ENCODE results near the gene SSBP3. TPM values are rescaled to one million over a fixed set of nuclear protein-coding genes. Genes with fewer than 3 reads are reported as not detected.
"Not testable (repeated sequence)": the region's sequence is repeated elsewhere in the genome, so short reads cannot be mapped to it uniquely, and the experiment has no call there.

SSBP3 gene
- total RNA-seq, 2 experiments from 2014 or later: 16.5 to 44.9 TPM

DNA sequence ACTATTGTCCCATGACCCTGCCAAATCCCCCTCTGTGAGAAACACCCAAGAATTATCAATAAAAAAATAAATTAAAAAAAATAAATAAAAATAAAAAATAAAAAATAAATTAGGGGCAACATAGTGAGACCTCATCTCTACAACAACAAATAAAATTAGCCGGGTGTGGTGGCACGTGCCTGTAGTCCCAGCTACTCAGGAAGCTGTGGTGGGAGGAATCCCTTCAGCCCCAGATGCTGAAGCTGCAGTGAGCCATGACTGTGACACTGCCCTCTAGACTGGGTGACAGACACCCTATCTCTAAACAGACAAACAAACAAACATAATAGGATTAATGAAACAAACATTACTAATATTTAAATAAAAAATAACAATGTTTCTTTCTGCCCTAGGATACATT is 171.9 kb downstream of the SSBP3 start:
- BruUV-seq (replicated peaks): no TSS peak
- Histone ChIP-seq H3K4me1 (ENCODE audit: insufficient read depth, low read length, poor library complexity, severe bottlenecking) (no peaks in the 10 kb centered on the region), H3K9me3 (ENCODE audit: low read length) (no peaks in the 10 kb centered on the region), H3K4me2 (ENCODE audit: low read length) (no peak overlapping the region), H3K27ac (ENCODE audit: low read depth, low read length, poor library complexity, severe bottlenecking) (no peak overlapping the region), H3K36me3 (ENCODE audit: insufficient read depth, low read length) (peaks cover 14% of the 10 kb centered on the region), H3K79me2 (ENCODE audit: insufficient read depth, low read depth, low read length) (no peaks in the 10 kb centered on the region), H2AFZ (ENCODE audit: low read length) (no peak overlapping the region), H4K20me1 (ENCODE audit: insufficient read depth, low read length) (no peaks in the 10 kb centered on the region), H3K4me3 (ENCODE audit: low read depth, low read length, poor library complexity, severe bottlenecking) (no peak overlapping the region), H3K9me2 (ENCODE audit: insufficient read depth, low read length) (no peaks in the 10 kb centered on the region)
- intact Hi-C loops (cut with micrococcal nuclease; ENCODE audit: unreplicated experiment): no loop called here
- CTCF ChIA-PET (ENCODE audit: unreplicated experiment): no interaction called here
- POLR2A ChIA-PET: no interaction called here
- no peak for DNase-seq (ENCODE audit: low spot score)
- no peak for TF ChIP-seq EZH2phosphoT487 (IDR thresholded peaks at IDR 0.05; ENCODE audit: borderline replicate concordance, low read depth, low read length)
- TF ChIP-seq, protein P1, sequence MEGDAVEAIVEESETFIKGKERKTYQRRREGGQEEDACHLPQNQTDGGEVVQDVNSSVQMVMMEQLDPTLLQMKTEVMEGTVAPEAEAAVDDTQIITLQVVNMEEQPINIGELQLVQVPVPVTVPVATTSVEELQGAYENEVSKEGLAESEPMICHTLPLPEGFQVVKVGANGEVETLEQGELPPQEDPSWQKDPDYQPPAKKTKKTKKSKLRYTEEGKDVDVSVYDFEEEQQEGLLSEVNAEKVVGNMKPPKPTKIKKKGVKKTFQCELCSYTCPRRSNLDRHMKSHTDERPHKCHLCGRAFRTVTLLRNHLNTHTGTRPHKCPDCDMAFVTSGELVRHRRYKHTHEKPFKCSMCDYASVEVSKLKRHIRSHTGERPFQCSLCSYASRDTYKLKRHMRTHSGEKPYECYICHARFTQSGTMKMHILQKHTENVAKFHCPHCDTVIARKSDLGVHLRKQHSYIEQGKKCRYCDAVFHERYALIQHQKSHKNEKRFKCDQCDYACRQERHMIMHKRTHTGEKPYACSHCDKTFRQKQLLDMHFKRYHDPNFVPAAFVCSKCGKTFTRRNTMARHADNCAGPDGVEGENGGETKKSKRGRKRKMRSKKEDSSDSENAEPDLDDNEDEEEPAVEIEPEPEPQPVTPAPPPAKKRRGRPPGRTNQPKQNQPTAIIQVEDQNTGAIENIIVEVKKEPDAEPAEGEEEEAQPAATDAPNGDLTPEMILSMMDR (conservative IDR thresholded peaks at IDR 0.05; ENCODE audit: low read length): no peak

DNA sequence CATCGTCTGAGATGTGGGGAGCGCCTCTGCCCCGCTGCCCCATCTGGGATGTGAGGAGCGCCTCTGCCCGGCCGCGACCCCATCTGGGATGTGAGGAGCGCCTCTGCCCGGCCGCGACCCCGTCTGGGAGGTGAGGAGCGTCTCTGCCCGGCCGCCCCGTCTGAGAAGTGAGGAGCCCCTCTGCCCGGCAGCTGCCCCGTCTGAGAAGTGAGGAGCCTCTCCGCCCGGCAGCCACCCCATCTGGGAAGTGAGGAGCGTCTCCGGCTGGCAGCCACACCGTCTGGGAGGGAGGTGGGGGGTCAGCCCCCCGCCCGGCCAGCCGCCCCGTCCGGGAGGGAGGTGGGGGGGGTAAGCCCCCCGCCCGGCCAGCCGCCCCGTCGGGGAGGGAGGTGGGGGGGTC is 173.0 kb downstream of the SSBP3 start:
- H3K4me2 ChIP-seq (ENCODE audit: low read length); H3K4me3 ChIP-seq (ENCODE audit: low read depth, low read length, poor library complexity, severe bottlenecking); H3K9me3 ChIP-seq (ENCODE audit: low read length); H3K79me2 ChIP-seq (ENCODE audit: insufficient read depth, low read depth, low read length); BruUV-seq (replicated peaks); POLR2A ChIA-PET; H3K27ac ChIP-seq (ENCODE audit: low read depth, low read length, poor library complexity, severe bottlenecking); H4K20me1 ChIP-seq (ENCODE audit: insufficient read depth, low read length); intact Hi-C loops (cut with micrococcal nuclease; ENCODE audit: unreplicated experiment); H2AFZ ChIP-seq (ENCODE audit: low read length); H3K9me2 ChIP-seq (ENCODE audit: insufficient read depth, low read length); CTCF ChIA-PET (ENCODE audit: unreplicated experiment); DNase-seq (ENCODE audit: low spot score); H3K4me1 ChIP-seq (ENCODE audit: insufficient read depth, low read length, poor library complexity, severe bottlenecking): not testable (repeated sequence)
- H3K36me3 ChIP-seq (ENCODE audit: insufficient read depth, low read length): peaks cover 10% of the 10 kb centered on the region

DNA sequence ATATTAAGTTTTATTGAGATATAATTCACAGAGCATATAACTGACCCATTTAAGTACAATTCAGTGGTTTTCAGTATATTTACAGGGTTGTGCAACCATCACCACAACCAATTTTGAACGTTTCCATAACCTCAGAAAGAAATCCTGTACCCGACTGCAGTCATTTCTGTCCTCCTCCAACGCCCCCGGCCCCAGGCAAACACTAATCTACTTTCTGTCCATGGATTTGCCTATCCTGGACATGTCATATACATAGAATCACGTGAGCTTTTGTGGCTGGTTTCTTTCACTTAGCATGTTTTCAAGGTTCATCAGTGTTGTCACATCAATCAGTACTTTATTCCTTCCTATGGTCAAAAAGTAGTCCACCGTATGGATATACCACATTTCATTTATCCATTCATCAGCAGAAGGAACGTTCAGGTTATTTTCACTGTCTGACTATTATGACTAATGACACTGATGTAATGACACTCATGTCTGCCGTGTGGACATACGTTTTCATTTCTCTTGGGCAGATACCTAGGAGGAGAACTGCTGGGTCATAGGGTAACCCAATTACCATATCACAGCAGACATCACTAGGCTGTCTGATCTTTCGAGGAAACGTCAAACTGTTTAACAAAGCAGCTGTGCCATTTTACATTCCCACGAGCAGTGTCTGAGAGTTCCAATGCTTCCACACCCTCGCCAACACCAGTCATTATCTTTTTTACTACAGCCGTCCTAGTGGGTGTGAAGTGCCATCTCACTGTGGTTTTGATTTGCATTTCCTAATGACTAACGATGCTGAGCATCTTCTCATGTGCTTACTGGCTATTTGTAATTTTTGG is 175.5 kb downstream of the SSBP3 start:
- no peaks in the 10 kb centered on the region for H3K4me1 ChIP-seq (ENCODE audit: insufficient read depth, low read length, poor library complexity, severe bottlenecking)
- no peak overlapping the region for H3K4me2 ChIP-seq (ENCODE audit: low read length)
- H2AFZ ChIP-seq (ENCODE audit: low read length): no peak overlapping the region
- CTCF ChIA-PET (ENCODE audit: unreplicated experiment): no interaction called here
- DNase-seq (ENCODE audit: low spot score): no peak
- no peak overlapping the region for H3K27ac ChIP-seq (ENCODE audit: low read depth, low read length, poor library complexity, severe bottlenecking)
- no peaks in the 10 kb centered on the region for H3K9me3 ChIP-seq (ENCODE audit: low read length)
- H3K4me3 ChIP-seq (ENCODE audit: low read depth, low read length, poor library complexity, severe bottlenecking): no peak overlapping the region
- no peaks in the 10 kb centered on the region for H3K9me2 ChIP-seq (ENCODE audit: insufficient read depth, low read length)
- no peak for TF ChIP-seq EZH2phosphoT487 (IDR thresholded peaks at IDR 0.05; ENCODE audit: borderline replicate concordance, low read depth, low read length)
- TF ChIP-seq, protein P1 (conservative IDR thresholded peaks at IDR 0.05; ENCODE audit: low read length): no peak
- intact Hi-C loops (cut with micrococcal nuclease; ENCODE audit: unreplicated experiment): no loop called here
- POLR2A ChIA-PET: no interaction called here
- no peaks in the 10 kb centered on the region for H3K79me2 ChIP-seq (ENCODE audit: insufficient read depth, low read depth, low read length)
- no peaks in the 10 kb centered on the region; the same call in 1 of the 2 replicates for H3K36me3 ChIP-seq (ENCODE audit: insufficient read depth, low read length)
- BruUV-seq (replicated peaks): no TSS peak
- H4K20me1 ChIP-seq (ENCODE audit: insufficient read depth, low read length): no peaks in the 10 kb centered on the region
